GM12872 (cell line): ENCODE measurements around the gene HAUS3.

Experiments used
- CTCF ChIP-seq: IDR thresholded peaks from 3 replicates; pipeline ENCODE4 v1.5.1; 2011; ENCODE audit warnings: low read depth, mild to moderate bottlenecking, low read length, moderate library complexity; ENCODE audit not compliant: insufficient read depth

The HAUS3 gene

DNA sequence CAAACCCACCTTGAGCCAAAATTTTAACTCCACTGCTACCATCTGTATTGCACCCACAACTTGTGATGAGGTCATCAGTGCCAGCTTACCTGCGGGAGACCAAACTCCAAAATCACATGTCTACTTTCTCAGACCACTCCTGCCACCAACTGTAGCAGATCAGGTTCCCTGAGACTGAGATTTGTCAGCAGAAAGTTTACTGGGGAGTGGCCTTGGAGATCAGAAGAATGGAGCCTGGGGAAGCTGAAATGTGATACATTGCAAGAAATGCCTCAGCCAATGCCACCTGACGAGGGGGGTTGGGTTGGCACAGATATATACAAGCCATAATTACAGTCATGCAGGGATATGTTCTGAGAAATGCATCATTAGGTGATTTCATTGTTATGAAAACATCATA, 19.1 kb downstream of the HAUS3 start:
- TF ChIP-seq CTCF: no peak

- peak; percentile 95 for TF ChIP-seq CTCF
These were observed 21.8 kb downstream of the HAUS3 start for GRCh38 chr4:2220016-2220630.

GRCh38 chr4:2219233-2219760, 22.6 kb downstream of the HAUS3 start:
- TF ChIP-seq CTCF: no peak

- TF ChIP-seq CTCF: no peak
These were observed 23.5 kb downstream of the HAUS3 start for GRCh38 chr4:2218436-2218835.

GRCh38 chr4:2217726-2218125, 24.2 kb downstream of the HAUS3 start:
- no peak for TF ChIP-seq CTCF

DNA sequence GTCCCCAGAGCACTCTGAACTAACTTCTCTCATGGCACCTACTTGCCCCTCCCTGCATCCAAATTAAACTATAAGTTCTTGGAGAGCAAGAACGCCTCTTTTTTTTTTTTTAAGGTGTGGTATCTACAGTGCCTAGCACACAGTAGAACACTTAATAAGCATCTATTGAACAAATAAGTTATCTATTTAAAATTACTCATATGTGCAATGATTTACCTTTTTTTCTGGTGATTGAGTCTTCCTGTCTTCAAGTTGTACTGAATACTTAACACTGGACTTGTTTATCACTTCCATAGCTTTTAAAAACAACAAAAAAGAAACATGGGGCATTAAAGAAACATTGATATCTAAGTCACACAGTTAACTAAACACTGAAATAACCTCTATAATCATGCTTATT, 29.1 kb downstream of the HAUS3 start:
- TF ChIP-seq CTCF: no peak

DNA sequence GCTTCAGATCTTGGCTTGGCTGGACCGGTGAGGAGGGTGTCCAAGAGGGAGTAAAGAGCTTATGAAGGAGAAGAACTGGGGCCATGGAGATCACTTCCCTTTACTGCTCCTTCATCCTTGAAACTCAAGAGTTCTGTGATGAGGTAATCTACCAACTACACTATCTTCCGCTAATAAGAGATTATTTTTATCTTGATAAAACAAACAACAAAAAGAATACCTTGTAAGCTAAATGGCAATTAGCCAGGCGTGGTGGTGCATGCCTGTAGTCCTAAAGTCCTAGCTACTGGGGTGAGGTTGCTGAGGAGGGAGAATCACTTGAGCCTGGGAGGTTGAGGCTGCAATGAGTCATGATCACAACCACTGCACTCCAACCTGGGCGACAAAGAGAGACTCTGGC, 47.4 kb downstream of the HAUS3 start:
- TF ChIP-seq CTCF: no peak
